GM18520 (cell line): Measurements from ENCODE around the gene FEN1.

ENCODE experiments used
- ATAC-seq: cut with Tn5 transposase; IDR thresholded peaks from one replicate; pipeline ENCODE4 v1.9.1; 2021; ENCODE audit not compliant: unreplicated experiment

The FEN1 gene

DNA sequence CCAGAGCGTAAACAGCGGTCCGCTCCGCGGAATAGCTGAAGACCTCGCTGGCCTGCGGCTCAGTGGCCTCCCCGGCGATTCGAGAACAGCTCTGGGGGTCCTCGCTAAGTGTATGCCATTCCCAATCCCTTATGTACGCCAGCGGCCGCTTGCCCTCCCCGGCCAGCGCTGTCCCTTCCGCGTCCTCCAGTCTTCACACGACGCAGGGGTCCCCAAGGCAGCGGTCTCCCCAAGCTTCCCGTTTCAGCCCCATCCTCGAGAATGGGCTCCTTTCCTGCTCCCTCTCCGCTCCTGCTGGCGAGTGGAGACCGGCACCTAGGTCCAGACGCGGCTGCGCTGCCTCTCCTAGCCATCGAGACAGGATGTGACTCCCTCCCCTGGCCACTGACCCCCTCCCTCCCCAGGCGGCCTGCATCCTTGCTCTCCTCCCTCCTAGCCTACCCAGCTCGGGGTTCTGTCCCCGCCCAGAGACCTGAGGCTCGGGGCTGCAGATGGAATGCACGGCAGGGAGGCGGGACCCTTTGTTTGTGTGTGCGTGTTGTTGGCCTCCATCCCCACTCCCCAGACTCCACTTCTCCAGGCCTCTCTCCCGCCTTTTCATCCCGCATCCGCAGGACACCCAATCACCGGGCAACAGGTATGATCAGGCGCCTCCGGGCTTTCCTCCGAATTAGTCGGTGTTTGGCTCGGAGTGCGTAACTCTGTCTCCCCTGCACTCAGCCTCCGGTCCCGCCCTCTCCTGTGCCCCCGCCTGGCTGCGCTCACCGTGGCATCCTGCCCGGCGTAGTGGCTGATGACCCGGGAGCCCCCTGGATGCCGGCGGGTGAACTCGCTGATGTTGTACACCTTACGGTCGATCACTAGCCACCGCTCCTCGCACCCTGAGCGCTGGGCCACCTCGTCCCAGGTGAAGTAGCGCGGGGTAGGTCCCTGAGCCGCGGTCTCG lies 23.4 kb downstream of the FEN1 start:
- ATAC-seq, result peak; percentile 6

DNA sequence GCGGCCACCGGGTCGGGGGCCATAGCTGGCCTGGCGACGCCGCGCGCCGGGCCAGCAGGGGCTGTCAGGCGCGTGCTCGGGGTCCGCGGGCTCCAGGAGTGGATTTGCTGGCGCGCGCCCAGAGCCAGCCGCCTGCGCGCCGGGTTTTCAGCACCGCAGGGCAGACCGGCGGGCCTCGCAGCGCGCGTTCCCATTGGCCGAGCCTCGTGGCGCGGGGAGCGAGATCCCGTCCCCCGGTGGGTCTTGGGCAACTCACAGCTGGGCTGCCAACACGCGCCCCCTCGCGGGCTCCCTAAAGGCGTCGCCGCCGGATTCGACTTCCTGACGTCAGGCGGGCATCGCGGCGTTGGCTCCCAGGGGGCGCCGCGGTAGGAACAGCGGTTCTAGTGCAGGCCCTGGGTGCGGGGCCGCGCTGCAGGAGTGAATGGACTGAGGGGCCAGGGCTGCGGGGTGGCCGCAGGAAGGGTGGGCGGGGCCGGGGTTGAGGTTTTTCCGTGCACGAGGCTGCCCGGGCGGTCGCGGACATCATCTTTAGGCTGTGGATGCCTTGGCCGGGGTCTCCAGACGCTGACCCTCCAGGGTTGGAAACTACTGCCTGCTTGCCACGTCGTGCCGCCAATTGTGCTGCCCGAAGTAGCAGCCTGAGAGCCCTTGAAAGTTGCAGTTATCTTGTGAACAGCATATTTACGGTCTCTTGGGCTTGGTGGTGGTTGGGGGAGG lies 24.2 kb downstream of the FEN1 start, which contains the start of gene FADS1:
Gene FADS1, minus strand, starts transcription at position 268 of the 720 bp plus-strand sequence. Its CDS starts 74 bp downstream, at position 194.
- ATAC-seq, result peak; percentile 39

DNA sequence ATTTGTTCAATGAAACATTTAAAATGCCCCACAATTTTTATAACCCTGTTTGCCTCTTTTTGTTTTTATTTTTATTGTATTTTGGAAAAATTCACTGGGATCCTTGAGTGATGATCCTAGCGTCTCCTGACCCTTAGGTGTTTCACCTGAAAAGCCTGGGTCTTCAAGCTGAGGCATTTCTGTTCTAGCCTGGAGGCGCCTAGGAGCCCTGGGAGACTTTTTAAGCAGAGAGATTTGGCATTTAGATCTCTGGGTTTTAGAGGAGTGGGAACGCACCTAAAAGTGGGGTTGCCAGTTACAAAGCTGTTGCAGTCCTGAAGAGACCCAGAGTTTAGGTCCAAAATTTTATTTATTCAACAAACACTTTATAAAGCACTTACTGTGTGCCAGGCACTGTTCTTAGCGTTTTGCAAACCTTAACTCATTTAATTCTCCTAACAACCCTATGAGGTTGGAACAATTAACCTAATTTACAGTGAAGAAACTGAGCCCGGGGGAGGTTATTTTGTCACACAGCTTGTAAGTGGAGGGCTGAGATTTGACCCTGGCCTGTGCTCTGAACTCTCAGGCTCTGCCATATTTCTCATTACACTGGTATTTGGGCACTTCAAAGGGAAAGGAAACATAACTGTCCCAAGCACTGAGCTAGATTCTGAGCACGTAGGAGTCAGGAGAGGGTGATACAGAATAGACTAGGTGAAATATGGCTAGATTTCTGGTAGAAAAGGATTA lies 24.9 kb downstream of the FEN1 start:
- ATAC-seq, result no peak

DNA sequence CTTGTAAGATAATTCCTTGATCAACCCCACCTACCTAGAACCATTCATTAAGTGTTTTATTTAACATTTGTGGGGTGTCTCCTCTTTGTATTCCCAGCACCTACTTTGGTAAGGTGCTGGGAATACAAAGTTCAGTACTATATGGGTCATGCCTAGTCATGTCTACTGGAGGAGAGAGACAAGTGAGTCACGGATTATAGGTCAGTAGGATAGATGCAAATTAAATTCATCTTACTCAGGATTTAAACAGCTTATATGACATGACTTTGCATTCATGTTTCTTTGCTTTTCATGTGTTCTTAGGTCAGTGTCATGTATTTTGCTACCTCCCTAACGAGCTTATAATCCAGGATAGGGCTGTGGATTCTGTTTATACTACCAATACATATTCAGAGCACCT lies 27.5 kb downstream of the FEN1 start:
- ATAC-seq, result no peak

DNA sequence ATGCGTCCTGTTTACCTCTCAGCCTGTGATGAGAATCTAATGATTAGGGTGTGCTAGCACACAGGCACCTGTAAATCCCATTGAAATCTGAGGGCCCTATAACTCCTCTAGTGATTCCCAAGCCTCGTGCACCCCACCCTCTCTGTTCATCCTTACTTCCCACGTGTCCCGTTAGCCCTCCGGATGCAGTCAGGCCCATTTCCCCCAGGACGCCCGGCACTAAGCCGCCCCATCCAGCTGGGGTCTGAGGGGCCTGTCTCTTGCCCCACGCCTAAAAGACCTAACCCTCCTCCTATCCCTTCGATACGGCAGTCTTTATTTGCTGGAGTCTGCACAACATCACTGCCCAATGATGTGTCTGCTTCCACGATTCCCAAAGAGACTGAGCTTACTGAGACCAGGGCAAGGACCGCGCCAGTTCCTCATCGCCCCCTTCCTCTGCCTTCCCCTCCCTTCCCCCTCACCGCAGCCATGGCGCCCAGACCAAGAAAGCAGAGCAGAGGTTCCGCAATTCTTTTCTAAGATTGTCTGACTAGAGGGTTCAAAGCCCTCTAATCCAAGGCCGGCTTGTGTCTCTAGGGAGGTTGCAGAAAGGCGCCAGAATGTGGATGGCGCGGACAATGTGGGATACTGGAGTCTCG lies 34.3 kb downstream of the FEN1 start:
- no peak for ATAC-seq

DNA sequence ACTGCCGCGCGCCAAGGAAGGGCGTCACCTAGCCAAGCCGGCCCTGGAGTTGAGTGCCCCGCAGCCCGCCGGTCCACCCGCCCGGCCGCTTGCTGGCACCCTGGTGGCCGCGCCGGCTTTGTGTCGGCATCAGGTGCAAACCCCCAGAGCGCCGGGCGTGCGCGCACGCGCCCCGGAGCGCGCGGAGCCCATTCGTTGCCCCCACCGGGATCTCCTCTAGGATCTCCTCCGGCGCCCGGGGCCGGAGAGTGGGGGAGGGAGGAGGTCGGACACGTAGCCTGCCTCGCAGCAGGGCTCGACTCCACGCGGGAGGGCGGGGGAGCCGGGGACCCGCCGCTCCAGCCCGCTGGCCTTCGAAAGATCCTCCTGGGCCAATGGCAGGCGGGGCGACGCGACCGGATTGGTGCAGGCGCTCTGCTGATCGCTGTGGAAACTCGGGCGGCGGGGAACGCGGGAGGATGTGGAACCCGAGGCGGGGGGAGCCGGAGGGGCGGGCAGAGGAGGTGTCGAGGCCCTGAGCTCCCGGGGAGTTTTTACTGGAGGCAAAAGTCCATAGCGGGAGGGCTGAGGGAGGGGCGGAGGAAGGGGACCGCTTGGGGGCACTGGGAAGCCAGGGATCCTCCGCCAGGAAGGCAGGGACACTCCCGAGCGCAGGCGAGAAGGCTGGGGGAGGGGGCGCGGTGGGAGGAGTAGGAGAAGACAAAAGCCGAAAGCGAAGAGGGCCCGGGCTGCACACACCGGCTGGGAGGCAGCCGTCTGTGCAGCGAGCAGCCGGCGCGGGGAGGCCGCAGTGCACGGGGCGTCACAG lies 35.1 kb downstream of the FEN1 start, which contains the start of gene FADS2:
Gene FADS2, plus strand, starts transcription at position 730 of the 808 bp plus-strand sequence. CDS start 91 bp downstream, outside the sequence.
- peak; percentile 58 for ATAC-seq

DNA sequence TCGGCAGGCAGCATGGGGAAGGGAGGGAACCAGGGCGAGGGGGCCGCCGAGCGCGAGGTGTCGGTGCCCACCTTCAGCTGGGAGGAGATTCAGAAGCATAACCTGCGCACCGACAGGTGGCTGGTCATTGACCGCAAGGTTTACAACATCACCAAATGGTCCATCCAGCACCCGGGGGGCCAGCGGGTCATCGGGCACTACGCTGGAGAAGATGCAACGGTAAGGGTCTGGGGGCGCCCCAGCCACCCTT lies 35.6 kb downstream of the FEN1 start:
- ATAC-seq, result no peak

DNA sequence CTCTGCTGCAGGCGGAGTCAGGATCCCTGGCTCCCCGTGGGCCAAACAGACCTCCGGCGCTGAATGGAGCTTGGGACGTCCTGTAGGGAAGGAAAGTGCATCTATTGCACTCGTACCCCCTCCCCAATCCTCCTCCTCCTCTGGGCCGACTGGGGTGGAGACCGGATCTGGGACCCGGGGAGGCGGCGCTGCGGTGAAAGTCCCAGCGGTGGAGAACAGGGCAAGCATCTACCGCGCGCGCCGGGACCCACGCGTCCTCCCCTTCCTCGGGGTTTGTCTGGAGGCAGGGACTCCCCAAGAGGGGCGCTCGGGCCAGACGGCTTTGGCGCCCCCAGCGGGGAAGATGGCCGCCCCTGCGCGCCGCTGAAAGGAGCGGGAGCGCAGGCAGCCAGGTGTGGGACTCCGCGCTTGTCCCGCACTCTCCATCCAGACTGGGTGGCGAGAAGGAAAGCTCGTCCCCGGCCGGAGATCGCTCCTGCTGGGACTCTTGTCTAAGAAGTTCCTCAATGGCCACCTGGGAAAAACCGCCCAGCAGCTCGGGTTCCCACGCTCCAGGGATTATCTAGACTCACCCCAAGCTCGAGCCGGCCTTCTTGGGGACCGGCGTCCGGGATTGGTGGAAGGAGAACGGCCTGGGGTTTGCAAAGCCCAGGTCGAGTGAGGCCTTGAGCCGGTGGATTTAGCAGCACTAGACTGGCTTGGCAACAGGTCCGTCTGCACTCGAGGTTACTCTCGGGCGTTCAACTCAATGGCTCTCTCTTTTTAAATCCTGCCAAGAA lies 36.1 kb downstream of the FEN1 start:
- ATAC-seq, result no peak

DNA sequence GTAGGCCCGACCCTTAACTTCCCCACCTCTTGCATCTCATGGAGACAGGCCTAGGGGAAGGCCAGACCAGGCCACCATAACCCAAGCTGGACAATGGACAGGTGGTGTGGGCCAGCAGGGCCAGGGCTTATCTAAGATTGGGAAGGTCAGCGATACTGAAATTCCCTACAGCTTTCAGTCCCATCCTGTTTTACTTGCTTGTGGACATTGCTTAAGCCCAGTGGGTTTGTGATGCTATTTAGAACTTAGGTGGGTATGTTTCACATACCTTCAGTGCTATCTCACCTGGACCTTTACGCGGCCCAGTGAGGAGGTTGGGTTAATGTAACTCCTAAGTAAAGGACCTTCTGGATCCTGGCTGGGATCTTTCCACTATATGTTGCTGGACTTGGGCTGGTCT lies 37.1 kb downstream of the FEN1 start:
- no peak for ATAC-seq

DNA sequence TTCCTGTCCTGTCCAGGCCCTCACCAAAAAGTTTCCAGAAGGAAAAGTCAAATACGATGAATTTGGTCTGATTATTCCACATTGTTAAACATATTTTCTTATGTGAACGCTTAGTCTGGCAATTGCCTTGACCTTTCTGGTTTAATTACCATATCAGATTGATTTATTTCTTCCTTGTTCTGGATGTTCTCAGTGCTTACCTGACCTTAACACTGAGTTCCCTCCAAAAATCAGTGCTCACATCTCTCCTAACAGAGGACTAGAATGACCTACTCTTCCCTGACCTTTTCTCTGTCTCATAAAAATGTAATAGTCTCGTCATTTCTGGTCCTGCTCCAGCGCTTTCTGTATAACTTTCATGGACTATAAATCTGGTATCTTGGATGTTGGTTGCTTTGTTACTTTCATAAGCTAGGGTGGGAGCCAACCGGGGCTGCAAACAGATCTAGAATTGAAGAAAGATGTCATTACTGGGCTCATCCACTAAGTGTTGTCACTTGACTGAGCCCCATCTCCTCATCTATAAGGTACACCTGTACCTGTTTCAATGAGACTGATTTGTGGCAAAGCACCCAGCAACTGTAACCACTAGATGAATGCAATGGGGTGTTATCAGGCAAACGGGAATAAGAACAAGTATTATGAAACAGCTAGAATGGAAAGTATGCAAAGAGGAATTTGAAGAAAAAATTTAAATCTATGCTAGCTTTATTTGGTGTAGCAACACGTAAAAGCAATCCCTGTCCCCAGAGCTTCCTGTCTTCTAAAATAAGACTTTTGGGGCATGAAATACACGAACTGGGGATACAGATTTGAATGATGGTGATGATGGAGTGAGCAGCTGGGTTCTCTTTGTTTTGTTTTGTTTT lies 37.8 kb downstream of the FEN1 start:
- no peak for ATAC-seq

DNA sequence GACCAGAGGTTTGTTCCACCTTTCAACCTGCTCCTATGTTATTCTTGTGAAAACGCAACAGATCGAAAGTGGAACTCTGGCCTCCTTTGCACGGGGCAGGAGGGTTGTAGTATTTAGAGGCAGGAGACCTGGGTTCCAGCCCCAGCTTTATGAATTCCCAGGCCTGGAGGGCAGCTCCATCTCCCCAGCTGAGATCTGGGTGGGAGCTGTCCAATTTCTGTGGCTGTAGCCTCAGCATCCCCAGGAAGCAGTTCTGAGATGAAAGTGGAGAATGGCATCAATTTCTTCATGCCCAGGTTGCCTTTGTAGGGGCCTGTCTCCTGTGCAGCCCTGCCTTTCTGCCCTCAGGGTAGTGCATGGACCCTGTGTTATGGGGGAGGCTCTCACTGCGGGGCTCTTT lies 39.5 kb downstream of the FEN1 start:
- no peak for ATAC-seq

DNA sequence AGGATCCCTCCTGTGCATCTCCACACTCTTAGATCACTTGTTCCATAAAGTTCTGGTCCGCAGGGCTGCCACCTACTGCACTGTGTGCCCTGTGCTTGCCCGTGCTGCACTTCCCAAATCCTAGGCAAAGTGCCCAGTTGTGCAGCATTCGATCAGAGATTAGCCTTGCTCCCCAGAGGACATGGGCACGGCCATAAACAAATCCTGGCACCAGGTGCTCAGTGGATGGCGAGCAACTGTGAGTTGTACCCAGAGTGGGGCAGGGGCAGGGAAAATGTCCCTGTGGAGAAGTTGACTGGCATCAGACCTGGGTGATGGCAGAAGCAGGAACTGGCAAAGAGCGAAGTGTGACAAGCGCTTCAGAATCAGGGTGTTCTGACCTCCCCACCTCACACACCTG lies 40.0 kb downstream of the FEN1 start:
- no peak for ATAC-seq

DNA sequence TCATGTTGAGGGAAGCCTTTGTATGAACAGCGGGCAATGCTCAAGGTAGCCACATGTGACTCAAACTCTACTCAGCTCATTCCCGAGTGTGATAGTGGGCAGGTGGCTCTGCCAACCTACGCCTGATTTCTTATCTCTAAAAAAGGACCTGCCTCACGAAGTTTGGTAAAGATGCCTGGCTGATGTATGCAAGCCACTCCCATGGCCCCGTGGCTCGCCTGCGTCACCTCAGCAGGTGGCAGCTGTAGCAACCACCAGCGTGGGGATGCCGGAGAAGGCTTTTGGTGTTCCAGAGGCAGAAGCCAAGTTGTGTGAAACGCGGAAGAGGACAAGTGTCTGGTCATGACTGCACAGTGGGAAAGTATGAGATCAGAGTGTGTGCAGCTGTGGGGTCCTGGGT lies 40.8 kb downstream of the FEN1 start:
- no peak for ATAC-seq

DNA sequence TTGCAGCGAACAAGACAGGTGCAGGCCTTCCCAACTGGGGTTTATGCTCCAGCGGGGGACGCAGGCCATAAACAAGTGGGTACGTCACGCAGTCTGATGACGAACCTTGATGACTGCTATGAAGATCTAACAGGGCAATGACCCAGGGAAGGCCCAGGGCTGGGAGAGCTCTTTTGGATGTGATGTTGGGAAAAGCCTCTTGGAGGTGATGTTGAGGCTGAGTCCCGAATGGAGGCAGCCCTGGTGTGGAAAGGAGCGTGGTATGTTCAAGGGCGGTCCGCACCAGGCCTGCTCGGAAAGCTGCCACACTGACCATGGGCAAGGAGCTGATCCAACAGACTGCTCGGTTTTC lies 41.2 kb downstream of the FEN1 start:
- no peak for ATAC-seq

DNA sequence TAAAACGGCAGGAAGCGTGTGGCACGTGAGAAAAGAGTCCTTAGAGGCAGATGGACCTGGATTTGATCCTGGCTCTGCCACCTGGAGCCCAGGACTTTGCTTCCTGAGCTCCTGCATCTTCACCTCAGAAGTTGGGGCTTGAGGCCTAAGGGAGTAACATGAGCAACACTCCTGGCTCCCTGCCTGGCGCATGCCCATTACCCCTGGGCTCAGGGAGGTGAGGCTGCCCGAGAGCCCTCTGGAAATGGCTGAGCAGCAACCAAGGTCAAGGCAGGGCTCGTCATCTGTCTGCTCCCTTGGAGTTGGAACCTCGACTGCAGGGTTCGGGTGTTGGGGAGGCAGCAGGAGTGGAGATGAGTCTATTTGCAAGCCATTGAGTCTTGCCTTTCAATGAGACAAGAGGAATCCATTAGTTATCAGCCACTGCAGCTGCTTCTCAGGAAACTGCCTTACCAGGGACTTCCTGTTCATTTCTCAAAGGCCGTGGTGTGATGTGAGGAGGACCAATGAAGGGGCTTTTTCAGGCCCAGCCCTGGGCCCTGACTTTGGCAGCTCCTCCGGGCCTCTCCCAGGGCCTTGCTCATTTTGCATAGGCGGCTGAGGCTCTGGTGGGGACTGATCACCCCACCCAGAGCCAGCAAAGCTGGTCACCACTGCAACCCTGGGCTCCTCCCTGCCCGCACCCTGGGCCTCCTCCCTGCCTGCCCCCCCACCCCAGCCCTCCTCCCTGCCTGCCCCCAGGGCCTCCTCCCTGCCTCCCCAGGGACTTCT lies 41.8 kb downstream of the FEN1 start:
- ATAC-seq, result peak; percentile 78

DNA sequence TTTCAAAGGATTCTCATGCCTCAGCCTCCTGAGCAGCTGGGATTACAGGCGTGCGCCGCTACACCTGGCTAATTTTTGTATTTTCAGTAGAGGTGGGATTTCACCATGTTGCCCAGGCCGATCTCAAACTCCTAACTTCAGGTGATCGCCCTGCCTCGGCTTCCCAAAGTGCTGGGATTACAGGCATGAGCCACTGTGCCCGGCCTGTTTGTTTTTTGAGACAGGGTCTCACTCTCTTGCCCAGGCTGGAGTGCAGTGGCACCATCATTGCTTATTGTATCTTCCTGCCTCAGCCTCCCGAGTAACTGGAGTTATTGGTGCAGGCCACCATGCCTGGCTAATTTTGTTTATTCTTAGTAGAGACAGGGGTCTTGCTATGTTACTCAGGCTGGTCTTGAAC lies 43.5 kb downstream of the FEN1 start:
- no peak for ATAC-seq

DNA sequence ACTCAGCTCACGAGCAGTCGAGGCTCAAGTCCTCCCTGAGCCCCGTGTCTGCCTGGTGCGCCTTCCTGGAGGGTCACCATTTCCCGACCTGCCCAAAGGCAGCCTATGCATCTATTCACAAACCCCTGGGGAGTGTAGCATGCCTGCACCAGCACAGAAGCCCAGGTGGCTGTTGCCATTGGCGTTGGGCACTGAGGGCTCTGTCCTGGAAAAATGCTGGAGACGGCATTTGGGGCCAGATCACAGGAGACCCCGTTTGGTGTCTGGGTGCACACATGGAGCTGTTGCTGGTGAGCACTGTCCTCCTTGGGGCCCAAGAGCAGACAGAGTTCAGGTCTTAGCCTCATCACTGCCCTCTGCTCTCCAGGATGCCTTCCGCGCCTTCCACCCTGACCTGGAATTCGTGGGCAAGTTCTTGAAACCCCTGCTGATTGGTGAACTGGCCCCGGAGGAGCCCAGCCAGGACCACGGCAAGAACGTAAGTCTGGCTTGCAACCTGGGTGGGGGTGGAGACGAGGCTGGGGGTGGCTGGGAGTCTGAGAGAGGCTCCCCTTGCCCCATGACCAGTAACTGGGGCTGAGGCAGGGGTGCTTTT lies 44.8 kb downstream of the FEN1 start:
- ATAC-seq, result no peak

DNA sequence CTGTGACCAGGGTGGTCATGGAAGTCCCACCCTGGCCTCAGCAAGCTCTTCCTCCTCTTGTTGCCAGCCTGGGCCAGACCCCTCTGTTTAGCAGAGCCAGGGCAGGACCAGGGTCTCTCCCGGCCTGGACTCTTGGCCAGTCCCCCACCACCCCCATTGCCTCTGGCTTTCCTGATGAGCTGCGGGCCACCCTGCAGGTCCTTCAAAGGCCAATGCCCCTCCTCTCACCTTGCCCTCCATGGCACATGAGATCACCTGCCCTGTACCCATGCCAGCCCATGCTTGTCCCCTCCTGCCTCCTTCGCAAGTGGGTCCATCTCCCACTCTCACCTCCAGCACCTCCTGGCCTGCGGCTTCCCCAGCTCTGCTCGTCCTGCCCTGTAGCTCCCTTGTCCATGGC lies 45.8 kb downstream of the FEN1 start:
- no peak for ATAC-seq
